Suprapubic skin (tissue), 4 donors: ENCODE data around the gene HACD1. TPM values are rescaled to one million over a fixed set of nuclear protein-coding genes. Genes with fewer than 3 reads are reported as not detected.
A peak's percentile ranks its signal among the peaks of the same experiment; 100 is the strongest.

Experiments used
- DNase-seq, 2 donors: peaks; one replicate each; pipeline ENCODE4 v3.0.0-alpha.2; 2019; ENCODE audit warnings: low spot score in 2 of 2
- H3K27ac ChIP-seq: fragments of 200-600 bp; sonication (generic); one replicate; pipeline ENCODE4 v1.5.1; 2019
- H3K27me3 ChIP-seq: fragments of 200-600 bp; sonication (generic); one replicate; pipeline ENCODE4 v1.5.1; 2019
- H3K36me3 ChIP-seq: fragments of 200-600 bp; sonication (generic); one replicate; pipeline ENCODE4 v1.5.1; 2019
- H3K4me1 ChIP-seq: fragments of 200-600 bp; sonication (generic); one replicate; pipeline ENCODE4 v1.5.1; 2019
- H3K4me3 ChIP-seq: fragments of 200-600 bp; sonication (generic); one replicate; pipeline ENCODE4 v1.5.1; 2019; ENCODE audit warnings: mild to moderate bottlenecking
- H3K9me3 ChIP-seq: fragments of 200-600 bp; sonication (generic); one replicate; pipeline ENCODE4 v1.5.1; 2019
- EP300 ChIP-seq: sonication (generic); formaldehyde crosslinking; IDR thresholded peaks from one replicate; pipeline ENCODE4 v1.6.1; 2017; ENCODE audit warnings: antibody characterized with exemption
- POLR2A ChIP-seq, 2 donors: fragments of 450-650 bp; IDR thresholded peaks; one replicate each; pipeline ENCODE4 v1.6.1; 2017; ENCODE audit warnings: antibody characterized with exemption in 2 of 2, mild to moderate bottlenecking in 2 of 2, moderate library complexity in 2 of 2
- POLR2AphosphoS5 ChIP-seq, 3 donors: sonication (generic); formaldehyde crosslinking; IDR thresholded peaks; one replicate each; pipeline ENCODE4 v1.6.1; 2017; ENCODE audit warnings: antibody characterized with exemption in 3 of 3
- WGBS: methylation state at CpG from one replicate; pipeline ENCODE4 v1.1.5; 2018; 5-methylcytosine and 5-hydroxymethylcytosine counted together
- total RNA-seq, 4 donors: library from RNA; depleted of rRNA; stranded (reverse); fragments of >200 nt; gene quantifications; one replicate each; pipeline ENCODE4 v1.1.0, GENCODE V29; 2016
- TF ChIP-seq, protein P1 (sequence below), 2 donors: fragments of 200-600 bp in 1 of 2; fragments of 450-650 bp in 1 of 2; sonication (generic) in 1 of 2; IDR thresholded peaks; one replicate each; pipeline ENCODE4 v1.5.1; 2016 to 2019; ENCODE audit warnings: antibody characterized with exemption in 2 of 2, mild to moderate bottlenecking in 1 of 2, moderate library complexity in 1 of 2

The HACD1 gene
- total RNA-seq, 4 donors from 2014 or later = 0.53 to 11.5 (median 3.7) TPM

DNA sequence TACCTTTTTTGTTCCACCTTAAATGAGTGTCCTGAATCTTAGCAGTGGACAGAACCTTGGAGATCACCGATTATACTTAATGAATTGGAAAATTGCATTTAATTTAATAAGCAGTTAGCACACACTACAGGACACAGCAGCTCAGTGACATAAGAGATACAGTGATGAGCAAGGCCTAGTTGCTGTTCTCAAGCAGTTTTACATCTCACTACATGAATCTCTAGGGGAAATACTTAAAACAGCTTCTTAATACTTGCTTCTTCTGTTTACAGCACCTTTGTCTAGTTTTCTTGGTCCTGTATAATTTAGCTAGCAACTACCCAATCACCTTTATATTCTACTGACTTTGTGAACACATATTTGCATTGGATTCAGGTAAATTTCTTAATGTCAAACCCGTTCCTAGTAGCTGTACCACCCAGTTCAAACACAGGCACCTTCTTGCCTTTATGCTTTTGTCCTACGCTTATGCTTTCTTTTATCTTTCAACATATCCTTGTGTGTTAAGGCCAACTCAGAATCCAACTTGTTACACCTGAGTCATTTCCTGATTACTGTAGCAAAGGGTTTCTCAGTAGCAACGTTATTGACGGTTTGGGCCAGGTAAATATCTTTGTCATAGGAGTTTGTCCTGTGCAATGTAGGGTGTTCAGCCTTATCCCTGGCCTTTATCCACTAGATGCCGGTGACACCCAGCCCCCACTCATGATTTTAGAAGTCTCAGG, 28.6 kb upstream of the HACD1 start:
- no peak overlapping the region for H3K27ac ChIP-seq
- no peak for DNase-seq
- no peaks in the 10 kb centered on the region for H3K27me3 ChIP-seq
- no peaks in the 10 kb centered on the region for H3K36me3 ChIP-seq
- 46% methylated on average over 6 of the region's 6 CpGs for WGBS
- peak overlapping the region; percentile 92 for H3K4me3 ChIP-seq
- peaks cover 41% of the 10 kb centered on the region for H3K4me1 ChIP-seq
- no peaks in the 10 kb centered on the region for H3K9me3 ChIP-seq
- TF ChIP-seq POLR2A (IDR thresholded peaks at IDR 0.05) = no peak
- no peak for TF ChIP-seq EP300
- TF ChIP-seq POLR2AphosphoS5 (IDR thresholded peaks at IDR 0.05) = no peak
- TF ChIP-seq, protein P1, sequence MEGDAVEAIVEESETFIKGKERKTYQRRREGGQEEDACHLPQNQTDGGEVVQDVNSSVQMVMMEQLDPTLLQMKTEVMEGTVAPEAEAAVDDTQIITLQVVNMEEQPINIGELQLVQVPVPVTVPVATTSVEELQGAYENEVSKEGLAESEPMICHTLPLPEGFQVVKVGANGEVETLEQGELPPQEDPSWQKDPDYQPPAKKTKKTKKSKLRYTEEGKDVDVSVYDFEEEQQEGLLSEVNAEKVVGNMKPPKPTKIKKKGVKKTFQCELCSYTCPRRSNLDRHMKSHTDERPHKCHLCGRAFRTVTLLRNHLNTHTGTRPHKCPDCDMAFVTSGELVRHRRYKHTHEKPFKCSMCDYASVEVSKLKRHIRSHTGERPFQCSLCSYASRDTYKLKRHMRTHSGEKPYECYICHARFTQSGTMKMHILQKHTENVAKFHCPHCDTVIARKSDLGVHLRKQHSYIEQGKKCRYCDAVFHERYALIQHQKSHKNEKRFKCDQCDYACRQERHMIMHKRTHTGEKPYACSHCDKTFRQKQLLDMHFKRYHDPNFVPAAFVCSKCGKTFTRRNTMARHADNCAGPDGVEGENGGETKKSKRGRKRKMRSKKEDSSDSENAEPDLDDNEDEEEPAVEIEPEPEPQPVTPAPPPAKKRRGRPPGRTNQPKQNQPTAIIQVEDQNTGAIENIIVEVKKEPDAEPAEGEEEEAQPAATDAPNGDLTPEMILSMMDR (IDR thresholded peaks at IDR 0.05) = no peak

DNA sequence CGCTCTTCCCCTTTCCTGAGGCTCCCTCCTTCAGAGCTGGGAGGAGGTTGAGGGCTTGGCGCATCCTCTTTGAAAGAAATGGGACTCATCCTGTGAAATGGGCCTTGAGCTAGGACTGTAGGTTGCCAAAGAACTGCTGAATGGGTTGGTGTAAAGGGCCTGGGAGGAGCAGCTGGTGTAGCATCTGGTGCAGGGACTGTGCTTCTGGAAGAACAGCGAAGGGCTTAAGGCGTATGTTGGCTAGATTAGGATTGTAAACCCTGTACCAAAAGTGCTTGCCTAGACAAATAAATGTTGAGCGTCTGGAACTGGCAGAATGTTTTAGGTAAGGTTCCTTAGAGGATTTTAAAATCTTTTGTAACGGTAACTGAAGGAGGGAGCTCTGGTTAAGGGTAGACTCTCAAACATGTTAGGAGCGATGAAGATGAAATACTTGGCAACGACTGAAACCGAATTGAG, 27.3 kb upstream of the HACD1 start:
- H3K36me3 ChIP-seq = no peaks in the 10 kb centered on the region
- peaks cover 41% of the 10 kb centered on the region for H3K4me1 ChIP-seq
- WGBS = 2% methylated on average over 9 of the region's 9 CpGs
- no peak for DNase-seq
- H3K9me3 ChIP-seq = no peaks in the 10 kb centered on the region
- H3K4me3 ChIP-seq = peak overlapping the region; percentile 92
- H3K27me3 ChIP-seq = no peaks in the 10 kb centered on the region
- H3K27ac ChIP-seq = peak overlapping the region; percentile 99
- TF ChIP-seq POLR2A (IDR thresholded peaks at IDR 0.05) (no peak), POLR2AphosphoS5 (IDR thresholded peaks at IDR 0.05) (no peak), EP300 (no peak)
- TF ChIP-seq, protein P1 (IDR thresholded peaks at IDR 0.05) = no peak

DNA sequence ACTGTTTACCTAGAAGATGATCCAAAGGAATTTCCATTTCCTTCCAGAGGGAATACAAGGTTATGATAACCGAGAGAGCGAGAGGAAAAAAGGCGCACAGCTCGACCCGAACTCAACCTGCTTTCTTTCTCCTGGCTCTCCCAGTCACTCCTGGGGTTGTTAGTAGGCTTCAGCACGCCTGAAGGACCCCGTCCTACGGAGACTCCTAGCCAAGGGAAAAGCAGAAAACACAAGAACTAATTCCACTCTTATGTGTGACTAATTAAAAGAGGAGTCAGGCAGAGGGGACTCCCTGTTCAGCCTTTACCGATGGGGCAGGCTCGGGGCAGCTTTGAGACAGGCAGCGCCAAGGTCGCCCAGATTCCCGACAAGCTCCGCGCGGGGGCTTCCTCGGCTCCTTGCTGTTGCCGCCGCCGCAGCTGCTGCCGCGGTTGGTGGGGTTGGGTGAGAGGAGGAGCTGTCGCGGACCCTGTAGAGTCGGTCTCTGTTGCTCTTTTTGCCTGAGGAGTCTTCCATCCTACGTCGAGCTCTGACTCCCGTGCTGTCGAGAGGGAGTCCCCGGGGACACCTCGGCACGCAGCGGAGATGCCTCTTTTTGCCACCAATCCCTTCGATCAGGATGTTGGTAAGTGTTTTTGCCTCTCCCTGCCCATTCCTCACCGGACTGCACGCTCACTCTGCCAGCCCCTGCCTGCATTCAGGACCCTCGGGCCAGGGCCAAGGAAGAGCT, 26.7 kb upstream of the HACD1 start, which contains the start of gene STAM:
STAM (plus strand) TSS at position 397 of the 730 bp plus-strand sequence; CDS start at position 586, 189 bp downstream.
- TF ChIP-seq, protein P1 (IDR thresholded peaks at IDR 0.05) = no peak
- peak in 2 of 3 donors; percentile 20 to 38 for TF ChIP-seq POLR2AphosphoS5 (IDR thresholded peaks at IDR 0.05)
- peak in 1 of 2 donors; percentile 18 for TF ChIP-seq POLR2A (IDR thresholded peaks at IDR 0.05)
- Histone ChIP-seq H3K4me1 (peaks cover 41% of the 10 kb centered on the region), H3K9me3 (no peaks in the 10 kb centered on the region)

DNA sequence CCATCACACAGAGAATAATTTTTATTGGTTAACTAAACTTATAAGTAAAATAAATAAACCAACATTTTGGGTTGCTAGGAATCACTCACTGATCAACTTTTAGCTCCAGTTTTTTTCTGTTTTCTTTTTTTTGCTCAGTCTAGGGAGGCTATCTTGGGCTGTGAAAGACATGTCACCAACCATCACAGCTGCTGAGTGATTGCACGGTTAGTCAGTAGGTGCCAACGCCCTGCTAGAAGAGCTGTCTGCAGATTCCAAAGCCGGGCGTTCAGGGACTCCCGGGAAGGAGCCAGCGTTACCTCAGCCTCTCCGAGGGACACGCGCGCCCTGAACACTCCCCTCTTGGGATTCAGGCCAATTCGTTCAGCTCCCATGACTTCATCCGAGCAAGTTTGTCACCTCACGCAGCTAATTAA, 26.2 kb upstream of the HACD1 start:
- DNase-seq = peak; percentile 83 to 87
- Histone ChIP-seq H3K27ac (peak overlapping the region; percentile 99), H3K9me3 (no peaks in the 10 kb centered on the region), H3K36me3 (no peaks in the 10 kb centered on the region), H3K27me3 (no peaks in the 10 kb centered on the region), H3K4me3 (peak overlapping the region; percentile 92), H3K4me1 (peaks cover 41% of the 10 kb centered on the region)
- 2% methylated on average over 13 of the region's 13 CpGs for WGBS
- TF ChIP-seq POLR2A (IDR thresholded peaks at IDR 0.05) = no peak
- no peak for TF ChIP-seq EP300
- TF ChIP-seq POLR2AphosphoS5 (IDR thresholded peaks at IDR 0.05) = no peak
- TF ChIP-seq, protein P1 (IDR thresholded peaks at IDR 0.05) = no peak

More for the DNA sequence above, 26.7 kb upstream of the HACD1 start, which contains the start of gene STAM:
- 0% methylated on average over 35 of the region's 37 CpGs for WGBS
- Histone ChIP-seq H3K27me3 (no peaks in the 10 kb centered on the region), H3K36me3 (no peaks in the 10 kb centered on the region), H3K27ac (peak within 1 kb of the TSS; percentile 99), H3K4me3 (peak within 1 kb of the TSS; percentile 92)
- DNase-seq = peak; percentile 93 to 94

DNA sequence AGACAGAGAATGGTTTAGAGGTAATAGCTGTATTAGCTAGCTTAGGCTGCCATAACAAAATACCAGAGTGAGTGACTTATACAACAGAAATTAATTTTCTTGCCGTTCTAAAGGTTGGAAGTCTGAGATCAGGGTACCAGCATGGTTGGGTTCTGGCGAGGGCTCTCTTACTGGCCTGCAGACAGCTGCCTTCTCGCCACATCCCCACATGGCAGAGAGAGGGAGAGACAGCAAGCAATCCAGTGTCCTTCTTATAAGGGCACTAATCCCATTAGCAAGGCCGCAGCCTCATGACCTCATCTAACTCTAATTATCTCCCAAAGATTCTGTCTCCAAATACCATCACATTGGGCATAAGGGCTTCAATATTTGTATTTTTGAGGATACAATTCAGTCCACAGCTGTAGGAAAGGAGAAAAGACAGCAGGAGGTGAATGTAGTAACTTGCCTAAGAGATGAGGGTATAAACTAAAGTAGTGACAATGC, 23.2 kb upstream of the HACD1 start:
- H3K4me1 ChIP-seq = peaks cover 19% of the 10 kb centered on the region
- WGBS = 99% methylated on average over 4 of the region's 4 CpGs
- H3K4me3 ChIP-seq = no peak overlapping the region
- H3K9me3 ChIP-seq = no peaks in the 10 kb centered on the region
- no peaks in the 10 kb centered on the region for H3K27me3 ChIP-seq
- no peak for DNase-seq
- TF ChIP-seq, protein P1 (IDR thresholded peaks at IDR 0.05) = no peak
- TF ChIP-seq POLR2A (IDR thresholded peaks at IDR 0.05) (no peak), POLR2AphosphoS5 (IDR thresholded peaks at IDR 0.05) (no peak), EP300 (no peak)
- H3K36me3 ChIP-seq = no peaks in the 10 kb centered on the region
- H3K27ac ChIP-seq = no peak overlapping the region
